WTC11 (cell line): ENCODE measurements around the gene ZNHIT1. TPM values are rescaled to one million over a fixed set of nuclear protein-coding genes. Genes with fewer than 3 reads are reported as not detected.
A peak's percentile ranks its signal among the peaks of the same experiment; 100 is the strongest.

Experiments
- ELF4 ChIP-seq: sonication (generic); formaldehyde crosslinking; IDR thresholded peaks from 2 replicates; pipeline ENCODE4 v1.8.1; 2022; ENCODE audit warnings: low read depth, mild to moderate bottlenecking, moderate library complexity, missing genetic modification reagents
- ETV6 ChIP-seq: sonication (generic); formaldehyde crosslinking; IDR thresholded peaks from 2 replicates; pipeline ENCODE4 v1.8.1; 2022; ENCODE audit warnings: mild to moderate bottlenecking, missing genetic modification reagents
- FOXJ3 ChIP-seq: sonication (generic); formaldehyde crosslinking; IDR thresholded peaks from 2 replicates; pipeline ENCODE4 v1.9.0; 2021; ENCODE audit warnings: missing genetic modification reagents, mild to moderate bottlenecking, borderline replicate concordance
- GRHL2 ChIP-seq: fragments of 250-450 bp; sonication (Bioruptor Pico); IDR thresholded peaks from 2 replicates; pipeline ENCODE4 v1.8.0; 2022; ENCODE audit warnings: mild to moderate bottlenecking, moderate library complexity; ENCODE audit not compliant: insufficient replicate concordance, severe bottlenecking
- ZNF263 ChIP-seq: sonication (generic); formaldehyde crosslinking; IDR thresholded peaks from 2 replicates; pipeline ENCODE4 v1.8.1; 2022; ENCODE audit warnings: low read depth, mild to moderate bottlenecking, moderate library complexity, missing genetic modification reagents
- total RNA-seq: library from RNA; stranded (reverse); gene quantifications from 3 replicates; pipeline ENCODE4 v1.2.3, GENCODE V29; 2021
- TF ChIP-seq, protein P1 (sequence below): sonication (generic); formaldehyde crosslinking; IDR thresholded peaks from 2 replicates; pipeline ENCODE4 v1.8.1; 2023; ENCODE audit warnings: mild to moderate bottlenecking, missing genetic modification reagents
- TF ChIP-seq, protein P2 (sequence below): fragments of 250-450 bp; sonication (Bioruptor Pico); IDR thresholded peaks from 2 replicates; pipeline ENCODE4 v1.9.0; 2021; ENCODE audit warnings: mild to moderate bottlenecking, borderline replicate concordance
- TF ChIP-seq, protein P3 (sequence below): sonication (generic); formaldehyde crosslinking; conservative IDR thresholded peaks from 2 replicates; pipeline ENCODE4 v1.8.1; 2023; ENCODE audit warnings: mild to moderate bottlenecking, low read depth, missing genetic modification reagents, moderate library complexity
- TF ChIP-seq, protein P4 (sequence below): sonication (generic); formaldehyde crosslinking; IDR thresholded peaks from 2 replicates; pipeline ENCODE4 v1.8.0; 2023; ENCODE audit warnings: missing genetic modification reagents, mild to moderate bottlenecking, borderline replicate concordance
- TF ChIP-seq, protein P5 (sequence below): sonication (generic); formaldehyde crosslinking; IDR thresholded peaks from 2 replicates; pipeline ENCODE4 v1.8.1; 2022; ENCODE audit warnings: low read depth, mild to moderate bottlenecking, moderate library complexity, missing genetic modification reagents, borderline replicate concordance
- TF ChIP-seq, protein P6 (sequence below): sonication (generic); formaldehyde crosslinking; IDR thresholded peaks from 2 replicates; pipeline ENCODE4 v1.8.1; 2023; ENCODE audit warnings: mild to moderate bottlenecking, missing genetic modification reagents, borderline replicate concordance
- TF ChIP-seq, protein P7 (sequence below): sonication (generic); formaldehyde crosslinking; IDR thresholded peaks from 2 replicates; pipeline ENCODE4 v1.8.0; 2022; ENCODE audit warnings: mild to moderate bottlenecking, missing genetic modification reagents
- TF ChIP-seq, protein P8 (sequence below): fragments of 250-450 bp; sonication (Bioruptor Pico); IDR thresholded peaks from 2 replicates; pipeline ENCODE4 v1.9.0; 2021; ENCODE audit warnings: moderate library complexity, mild to moderate bottlenecking, inconsistent platforms, borderline replicate concordance
- TF ChIP-seq, protein P9 (sequence below): fragments of 250-450 bp; sonication (Bioruptor Pico); conservative IDR thresholded peaks from 2 replicates; pipeline ENCODE4 v1.9.0; 2021; ENCODE audit warnings: mild to moderate bottlenecking

The ZNHIT1 gene
- total RNA-seq, 1 experiment from 2014 or later: 63.9 TPM

DNA sequence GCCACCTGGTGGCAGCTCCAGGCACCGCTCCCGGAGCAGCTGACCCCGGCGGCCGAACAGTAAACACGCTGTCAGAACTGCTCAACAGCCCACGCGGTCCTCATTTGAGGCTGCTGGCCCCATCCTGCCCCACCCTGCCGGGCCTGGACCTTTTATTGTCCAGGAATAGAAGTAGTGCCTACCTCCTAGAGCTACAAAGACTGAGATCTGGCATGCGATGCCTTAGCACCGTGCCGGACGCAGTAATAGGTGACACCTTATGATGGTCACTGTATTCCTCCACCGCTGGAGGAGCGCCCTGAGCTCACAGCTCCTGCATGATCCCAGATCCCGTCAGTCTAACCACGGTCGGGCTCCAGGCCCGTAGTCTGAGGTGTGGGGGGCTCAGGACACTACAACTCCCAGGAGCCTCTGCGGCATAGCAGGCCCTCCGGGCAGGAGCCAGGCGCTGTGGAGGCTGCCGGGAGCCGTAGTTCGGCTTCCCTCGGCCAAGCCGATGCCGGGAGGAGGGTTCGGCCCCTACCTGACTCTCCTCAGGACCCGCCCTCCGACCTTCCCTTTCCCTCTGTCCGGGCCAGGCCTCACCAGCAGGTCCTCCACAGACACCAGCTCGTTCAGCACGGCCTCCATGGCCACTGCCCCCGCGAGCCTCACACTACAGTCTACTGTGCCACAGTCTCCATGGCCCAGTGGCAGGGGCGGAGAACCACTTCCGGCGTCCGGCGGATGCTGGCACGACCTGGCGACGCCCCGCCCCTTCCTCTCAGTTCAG, 26.6 kb downstream of the ZNHIT1 start, which contains the start of gene FIS1 (continued):
- TF ChIP-seq, protein P1, sequence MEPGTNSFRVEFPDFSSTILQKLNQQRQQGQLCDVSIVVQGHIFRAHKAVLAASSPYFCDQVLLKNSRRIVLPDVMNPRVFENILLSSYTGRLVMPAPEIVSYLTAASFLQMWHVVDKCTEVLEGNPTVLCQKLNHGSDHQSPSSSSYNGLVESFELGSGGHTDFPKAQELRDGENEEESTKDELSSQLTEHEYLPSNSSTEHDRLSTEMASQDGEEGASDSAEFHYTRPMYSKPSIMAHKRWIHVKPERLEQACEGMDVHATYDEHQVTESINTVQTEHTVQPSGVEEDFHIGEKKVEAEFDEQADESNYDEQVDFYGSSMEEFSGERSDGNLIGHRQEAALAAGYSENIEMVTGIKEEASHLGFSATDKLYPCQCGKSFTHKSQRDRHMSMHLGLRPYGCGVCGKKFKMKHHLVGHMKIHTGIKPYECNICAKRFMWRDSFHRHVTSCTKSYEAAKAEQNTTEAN (CRISPR knock-in tag): peak; percentile 22; the same call in 1 of the 2 replicates
- no peak for TF ChIP-seq FOXJ3 (CRISPR knock-in tag)
- TF ChIP-seq, protein P2, sequence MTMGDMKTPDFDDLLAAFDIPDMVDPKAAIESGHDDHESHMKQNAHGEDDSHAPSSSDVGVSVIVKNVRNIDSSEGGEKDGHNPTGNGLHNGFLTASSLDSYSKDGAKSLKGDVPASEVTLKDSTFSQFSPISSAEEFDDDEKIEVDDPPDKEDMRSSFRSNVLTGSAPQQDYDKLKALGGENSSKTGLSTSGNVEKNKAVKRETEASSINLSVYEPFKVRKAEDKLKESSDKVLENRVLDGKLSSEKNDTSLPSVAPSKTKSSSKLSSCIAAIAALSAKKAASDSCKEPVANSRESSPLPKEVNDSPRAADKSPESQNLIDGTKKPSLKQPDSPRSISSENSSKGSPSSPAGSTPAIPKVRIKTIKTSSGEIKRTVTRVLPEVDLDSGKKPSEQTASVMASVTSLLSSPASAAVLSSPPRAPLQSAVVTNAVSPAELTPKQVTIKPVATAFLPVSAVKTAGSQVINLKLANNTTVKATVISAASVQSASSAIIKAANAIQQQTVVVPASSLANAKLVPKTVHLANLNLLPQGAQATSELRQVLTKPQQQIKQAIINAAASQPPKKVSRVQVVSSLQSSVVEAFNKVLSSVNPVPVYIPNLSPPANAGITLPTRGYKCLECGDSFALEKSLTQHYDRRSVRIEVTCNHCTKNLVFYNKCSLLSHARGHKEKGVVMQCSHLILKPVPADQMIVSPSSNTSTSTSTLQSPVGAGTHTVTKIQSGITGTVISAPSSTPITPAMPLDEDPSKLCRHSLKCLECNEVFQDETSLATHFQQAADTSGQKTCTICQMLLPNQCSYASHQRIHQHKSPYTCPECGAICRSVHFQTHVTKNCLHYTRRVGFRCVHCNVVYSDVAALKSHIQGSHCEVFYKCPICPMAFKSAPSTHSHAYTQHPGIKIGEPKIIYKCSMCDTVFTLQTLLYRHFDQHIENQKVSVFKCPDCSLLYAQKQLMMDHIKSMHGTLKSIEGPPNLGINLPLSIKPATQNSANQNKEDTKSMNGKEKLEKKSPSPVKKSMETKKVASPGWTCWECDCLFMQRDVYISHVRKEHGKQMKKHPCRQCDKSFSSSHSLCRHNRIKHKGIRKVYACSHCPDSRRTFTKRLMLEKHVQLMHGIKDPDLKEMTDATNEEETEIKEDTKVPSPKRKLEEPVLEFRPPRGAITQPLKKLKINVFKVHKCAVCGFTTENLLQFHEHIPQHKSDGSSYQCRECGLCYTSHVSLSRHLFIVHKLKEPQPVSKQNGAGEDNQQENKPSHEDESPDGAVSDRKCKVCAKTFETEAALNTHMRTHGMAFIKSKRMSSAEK (CRISPR knock-in tag): no peak
- TF ChIP-seq, protein P3, sequence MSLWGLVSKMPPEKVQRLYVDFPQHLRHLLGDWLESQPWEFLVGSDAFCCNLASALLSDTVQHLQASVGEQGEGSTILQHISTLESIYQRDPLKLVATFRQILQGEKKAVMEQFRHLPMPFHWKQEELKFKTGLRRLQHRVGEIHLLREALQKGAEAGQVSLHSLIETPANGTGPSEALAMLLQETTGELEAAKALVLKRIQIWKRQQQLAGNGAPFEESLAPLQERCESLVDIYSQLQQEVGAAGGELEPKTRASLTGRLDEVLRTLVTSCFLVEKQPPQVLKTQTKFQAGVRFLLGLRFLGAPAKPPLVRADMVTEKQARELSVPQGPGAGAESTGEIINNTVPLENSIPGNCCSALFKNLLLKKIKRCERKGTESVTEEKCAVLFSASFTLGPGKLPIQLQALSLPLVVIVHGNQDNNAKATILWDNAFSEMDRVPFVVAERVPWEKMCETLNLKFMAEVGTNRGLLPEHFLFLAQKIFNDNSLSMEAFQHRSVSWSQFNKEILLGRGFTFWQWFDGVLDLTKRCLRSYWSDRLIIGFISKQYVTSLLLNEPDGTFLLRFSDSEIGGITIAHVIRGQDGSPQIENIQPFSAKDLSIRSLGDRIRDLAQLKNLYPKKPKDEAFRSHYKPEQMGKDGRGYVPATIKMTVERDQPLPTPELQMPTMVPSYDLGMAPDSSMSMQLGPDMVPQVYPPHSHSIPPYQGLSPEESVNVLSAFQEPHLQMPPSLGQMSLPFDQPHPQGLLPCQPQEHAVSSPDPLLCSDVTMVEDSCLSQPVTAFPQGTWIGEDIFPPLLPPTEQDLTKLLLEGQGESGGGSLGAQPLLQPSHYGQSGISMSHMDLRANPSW (CRISPR knock-in tag): no peak
- no peak for TF ChIP-seq ZNF263 (CRISPR knock-in tag)
- TF ChIP-seq ELF4 (CRISPR knock-in tag): no peak
- TF ChIP-seq GRHL2 (CRISPR knock-in tag): no peak
- TF ChIP-seq, protein P4, sequence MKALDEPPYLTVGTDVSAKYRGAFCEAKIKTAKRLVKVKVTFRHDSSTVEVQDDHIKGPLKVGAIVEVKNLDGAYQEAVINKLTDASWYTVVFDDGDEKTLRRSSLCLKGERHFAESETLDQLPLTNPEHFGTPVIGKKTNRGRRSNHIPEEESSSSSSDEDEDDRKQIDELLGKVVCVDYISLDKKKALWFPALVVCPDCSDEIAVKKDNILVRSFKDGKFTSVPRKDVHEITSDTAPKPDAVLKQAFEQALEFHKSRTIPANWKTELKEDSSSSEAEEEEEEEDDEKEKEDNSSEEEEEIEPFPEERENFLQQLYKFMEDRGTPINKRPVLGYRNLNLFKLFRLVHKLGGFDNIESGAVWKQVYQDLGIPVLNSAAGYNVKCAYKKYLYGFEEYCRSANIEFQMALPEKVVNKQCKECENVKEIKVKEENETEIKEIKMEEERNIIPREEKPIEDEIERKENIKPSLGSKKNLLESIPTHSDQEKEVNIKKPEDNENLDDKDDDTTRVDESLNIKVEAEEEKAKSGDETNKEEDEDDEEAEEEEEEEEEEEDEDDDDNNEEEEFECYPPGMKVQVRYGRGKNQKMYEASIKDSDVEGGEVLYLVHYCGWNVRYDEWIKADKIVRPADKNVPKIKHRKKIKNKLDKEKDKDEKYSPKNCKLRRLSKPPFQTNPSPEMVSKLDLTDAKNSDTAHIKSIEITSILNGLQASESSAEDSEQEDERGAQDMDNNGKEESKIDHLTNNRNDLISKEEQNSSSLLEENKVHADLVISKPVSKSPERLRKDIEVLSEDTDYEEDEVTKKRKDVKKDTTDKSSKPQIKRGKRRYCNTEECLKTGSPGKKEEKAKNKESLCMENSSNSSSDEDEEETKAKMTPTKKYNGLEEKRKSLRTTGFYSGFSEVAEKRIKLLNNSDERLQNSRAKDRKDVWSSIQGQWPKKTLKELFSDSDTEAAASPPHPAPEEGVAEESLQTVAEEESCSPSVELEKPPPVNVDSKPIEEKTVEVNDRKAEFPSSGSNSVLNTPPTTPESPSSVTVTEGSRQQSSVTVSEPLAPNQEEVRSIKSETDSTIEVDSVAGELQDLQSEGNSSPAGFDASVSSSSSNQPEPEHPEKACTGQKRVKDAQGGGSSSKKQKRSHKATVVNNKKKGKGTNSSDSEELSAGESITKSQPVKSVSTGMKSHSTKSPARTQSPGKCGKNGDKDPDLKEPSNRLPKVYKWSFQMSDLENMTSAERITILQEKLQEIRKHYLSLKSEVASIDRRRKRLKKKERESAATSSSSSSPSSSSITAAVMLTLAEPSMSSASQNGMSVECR (CRISPR knock-in tag): no peak; the same call in 1 of the 2 replicates
- TF ChIP-seq, protein P5, sequence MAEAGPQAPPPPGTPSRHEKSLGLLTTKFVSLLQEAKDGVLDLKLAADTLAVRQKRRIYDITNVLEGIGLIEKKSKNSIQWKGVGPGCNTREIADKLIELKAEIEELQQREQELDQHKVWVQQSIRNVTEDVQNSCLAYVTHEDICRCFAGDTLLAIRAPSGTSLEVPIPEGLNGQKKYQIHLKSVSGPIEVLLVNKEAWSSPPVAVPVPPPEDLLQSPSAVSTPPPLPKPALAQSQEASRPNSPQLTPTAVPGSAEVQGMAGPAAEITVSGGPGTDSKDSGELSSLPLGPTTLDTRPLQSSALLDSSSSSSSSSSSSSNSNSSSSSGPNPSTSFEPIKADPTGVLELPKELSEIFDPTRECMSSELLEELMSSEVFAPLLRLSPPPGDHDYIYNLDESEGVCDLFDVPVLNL: no peak
- TF ChIP-seq, protein P6, sequence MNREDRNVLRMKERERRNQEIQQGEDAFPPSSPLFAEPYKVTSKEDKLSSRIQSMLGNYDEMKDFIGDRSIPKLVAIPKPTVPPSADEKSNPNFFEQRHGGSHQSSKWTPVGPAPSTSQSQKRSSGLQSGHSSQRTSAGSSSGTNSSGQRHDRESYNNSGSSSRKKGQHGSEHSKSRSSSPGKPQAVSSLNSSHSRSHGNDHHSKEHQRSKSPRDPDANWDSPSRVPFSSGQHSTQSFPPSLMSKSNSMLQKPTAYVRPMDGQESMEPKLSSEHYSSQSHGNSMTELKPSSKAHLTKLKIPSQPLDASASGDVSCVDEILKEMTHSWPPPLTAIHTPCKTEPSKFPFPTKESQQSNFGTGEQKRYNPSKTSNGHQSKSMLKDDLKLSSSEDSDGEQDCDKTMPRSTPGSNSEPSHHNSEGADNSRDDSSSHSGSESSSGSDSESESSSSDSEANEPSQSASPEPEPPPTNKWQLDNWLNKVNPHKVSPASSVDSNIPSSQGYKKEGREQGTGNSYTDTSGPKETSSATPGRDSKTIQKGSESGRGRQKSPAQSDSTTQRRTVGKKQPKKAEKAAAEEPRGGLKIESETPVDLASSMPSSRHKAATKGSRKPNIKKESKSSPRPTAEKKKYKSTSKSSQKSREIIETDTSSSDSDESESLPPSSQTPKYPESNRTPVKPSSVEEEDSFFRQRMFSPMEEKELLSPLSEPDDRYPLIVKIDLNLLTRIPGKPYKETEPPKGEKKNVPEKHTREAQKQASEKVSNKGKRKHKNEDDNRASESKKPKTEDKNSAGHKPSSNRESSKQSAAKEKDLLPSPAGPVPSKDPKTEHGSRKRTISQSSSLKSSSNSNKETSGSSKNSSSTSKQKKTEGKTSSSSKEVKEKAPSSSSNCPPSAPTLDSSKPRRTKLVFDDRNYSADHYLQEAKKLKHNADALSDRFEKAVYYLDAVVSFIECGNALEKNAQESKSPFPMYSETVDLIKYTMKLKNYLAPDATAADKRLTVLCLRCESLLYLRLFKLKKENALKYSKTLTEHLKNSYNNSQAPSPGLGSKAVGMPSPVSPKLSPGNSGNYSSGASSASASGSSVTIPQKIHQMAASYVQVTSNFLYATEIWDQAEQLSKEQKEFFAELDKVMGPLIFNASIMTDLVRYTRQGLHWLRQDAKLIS (CRISPR knock-in tag): no peak
- TF ChIP-seq, protein P7, sequence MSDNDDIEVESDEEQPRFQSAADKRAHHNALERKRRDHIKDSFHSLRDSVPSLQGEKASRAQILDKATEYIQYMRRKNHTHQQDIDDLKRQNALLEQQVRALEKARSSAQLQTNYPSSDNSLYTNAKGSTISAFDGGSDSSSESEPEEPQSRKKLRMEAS (CRISPR knock-in tag): peak; percentile 58
- no peak for TF ChIP-seq ETV6 (CRISPR knock-in tag)
- TF ChIP-seq, protein P8, sequence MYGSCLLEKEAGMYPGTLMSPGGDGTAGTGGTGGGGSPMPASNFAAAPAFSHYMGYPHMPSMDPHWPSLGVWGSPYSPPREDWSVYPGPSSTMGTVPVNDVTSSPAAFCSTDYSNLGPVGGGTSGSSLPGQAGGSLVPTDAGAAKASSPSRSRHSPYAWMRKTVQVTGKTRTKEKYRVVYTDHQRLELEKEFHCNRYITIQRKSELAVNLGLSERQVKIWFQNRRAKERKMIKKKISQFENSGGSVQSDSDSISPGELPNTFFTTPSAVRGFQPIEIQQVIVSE (CRISPR knock-in tag): no peak
- TF ChIP-seq, protein P9, sequence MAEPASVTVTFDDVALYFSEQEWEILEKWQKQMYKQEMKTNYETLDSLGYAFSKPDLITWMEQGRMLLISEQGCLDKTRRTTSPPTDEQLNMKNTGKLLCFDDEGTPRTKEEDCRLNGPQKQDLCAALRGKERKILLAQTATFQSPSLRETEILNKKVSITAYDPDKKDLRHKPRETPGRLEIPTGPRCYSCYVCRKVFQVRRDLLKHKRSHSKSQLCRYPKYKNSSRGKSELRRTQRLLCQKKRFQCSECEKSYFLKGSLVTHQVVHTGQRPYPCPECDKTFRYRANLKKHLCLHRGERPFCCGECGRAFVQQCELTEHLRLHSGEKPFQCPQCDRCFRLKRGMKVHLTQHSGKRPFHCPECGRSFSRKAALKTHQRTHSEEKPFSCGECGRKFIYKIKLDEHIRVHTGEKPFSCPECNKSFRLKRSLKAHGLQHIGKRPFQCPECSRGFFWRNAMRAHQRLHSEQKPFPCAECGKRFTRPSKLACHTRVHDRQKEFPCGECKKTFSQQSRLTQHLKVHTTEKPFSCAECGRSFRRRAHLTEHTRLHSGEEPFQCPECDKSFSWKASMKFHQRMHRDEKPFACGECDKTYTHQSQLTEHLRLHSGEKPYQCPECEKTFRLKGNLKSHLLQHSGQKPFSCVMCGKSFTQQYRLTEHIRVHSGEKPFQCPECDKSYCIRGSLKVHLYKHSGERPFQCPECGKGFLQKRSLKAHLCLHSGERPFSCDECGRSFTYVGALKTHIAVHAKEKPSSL: no peak
